NB4 (cell line): ENCODE measurements around the gene EPB41L4A.
"Not testable (repeated sequence)": the region's sequence is repeated elsewhere in the genome, so short reads cannot be mapped to it uniquely, and the experiment has no call there.

Experiments
- DNase-seq: peaks from one replicate; pipeline ENCODE4 v3.0.0; 2010; ENCODE audit warnings: low read depth
- H3K4me3 ChIP-seq: one replicate; pipeline ENCODE4 v1.5.1; 2011; ENCODE audit warnings: mild to moderate bottlenecking, low read depth, low read length, moderate library complexity
- MYC ChIP-seq: IDR thresholded peaks from 2 replicates; pipeline ENCODE4 v1.6.1; 2011; ENCODE audit warnings: low read depth, low read length
- POLR2A ChIP-seq: IDR thresholded peaks from 2 replicates; pipeline ENCODE4 v1.6.1; 2011; ENCODE audit warnings: mild to moderate bottlenecking; ENCODE audit not compliant: insufficient read length; ENCODE audit errors: extremely low read depth
- TF ChIP-seq, protein P1 (sequence below): IDR thresholded peaks from 2 replicates; pipeline ENCODE4 v1.6.1; 2011; ENCODE audit warnings: low read depth, low read length
- TF ChIP-seq, protein P2 (sequence below): IDR thresholded peaks from one replicate; pipeline ENCODE4 v1.5.1; 2012; ENCODE audit warnings: low read depth, low read length

Gene EPB41L4A

DNA sequence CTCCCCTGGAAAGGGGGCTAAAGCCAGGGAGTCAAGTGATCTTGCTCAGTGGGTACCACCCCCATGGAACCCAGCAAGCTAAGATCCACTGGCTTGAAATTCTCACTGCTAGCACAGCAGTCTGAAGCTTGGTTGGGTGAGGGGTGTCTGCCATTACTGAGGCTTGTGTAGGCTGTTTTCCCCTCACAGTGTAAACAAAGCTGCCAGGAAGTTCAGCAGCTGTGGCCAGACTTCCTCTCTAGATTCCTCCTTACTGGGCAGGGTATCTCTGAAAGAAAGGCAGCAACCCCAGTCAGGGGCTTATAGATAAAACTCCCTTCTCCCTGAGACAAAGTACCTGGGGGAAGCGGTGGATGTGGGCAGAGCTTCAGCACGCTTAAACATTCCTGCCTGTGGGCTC, 17.1 kb upstream of the EPB41L4A start:
- DNase-seq, result no peak

DNA sequence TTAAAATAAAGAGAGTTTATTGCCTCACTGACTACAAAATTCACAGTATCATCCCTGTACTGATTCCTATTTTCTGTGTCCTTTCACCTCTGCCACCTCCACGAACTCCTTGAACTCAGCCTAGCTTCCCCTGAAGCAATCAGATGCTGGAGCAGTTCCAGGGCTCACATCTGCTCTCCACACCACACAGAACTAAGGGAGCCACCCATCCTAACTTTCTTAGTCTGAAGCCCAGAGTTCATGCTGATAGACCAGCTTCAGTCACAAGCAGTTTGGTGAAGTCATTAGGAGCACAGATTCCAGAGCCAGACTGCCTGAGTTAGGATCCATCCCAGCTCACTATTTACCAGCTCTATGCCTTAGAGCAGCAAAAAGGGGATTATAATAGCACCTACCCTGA, 15.6 kb upstream of the EPB41L4A start:
- TF ChIP-seq, protein P1, sequence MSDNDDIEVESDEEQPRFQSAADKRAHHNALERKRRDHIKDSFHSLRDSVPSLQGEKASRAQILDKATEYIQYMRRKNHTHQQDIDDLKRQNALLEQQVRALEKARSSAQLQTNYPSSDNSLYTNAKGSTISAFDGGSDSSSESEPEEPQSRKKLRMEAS, result no peak
- no peak for TF ChIP-seq MYC
- TF ChIP-seq, protein P2, sequence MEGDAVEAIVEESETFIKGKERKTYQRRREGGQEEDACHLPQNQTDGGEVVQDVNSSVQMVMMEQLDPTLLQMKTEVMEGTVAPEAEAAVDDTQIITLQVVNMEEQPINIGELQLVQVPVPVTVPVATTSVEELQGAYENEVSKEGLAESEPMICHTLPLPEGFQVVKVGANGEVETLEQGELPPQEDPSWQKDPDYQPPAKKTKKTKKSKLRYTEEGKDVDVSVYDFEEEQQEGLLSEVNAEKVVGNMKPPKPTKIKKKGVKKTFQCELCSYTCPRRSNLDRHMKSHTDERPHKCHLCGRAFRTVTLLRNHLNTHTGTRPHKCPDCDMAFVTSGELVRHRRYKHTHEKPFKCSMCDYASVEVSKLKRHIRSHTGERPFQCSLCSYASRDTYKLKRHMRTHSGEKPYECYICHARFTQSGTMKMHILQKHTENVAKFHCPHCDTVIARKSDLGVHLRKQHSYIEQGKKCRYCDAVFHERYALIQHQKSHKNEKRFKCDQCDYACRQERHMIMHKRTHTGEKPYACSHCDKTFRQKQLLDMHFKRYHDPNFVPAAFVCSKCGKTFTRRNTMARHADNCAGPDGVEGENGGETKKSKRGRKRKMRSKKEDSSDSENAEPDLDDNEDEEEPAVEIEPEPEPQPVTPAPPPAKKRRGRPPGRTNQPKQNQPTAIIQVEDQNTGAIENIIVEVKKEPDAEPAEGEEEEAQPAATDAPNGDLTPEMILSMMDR, result no peak
- no peak for TF ChIP-seq POLR2A
- H3K4me3 ChIP-seq, result no peak overlapping the region
- DNase-seq, result no peak

More for the DNA sequence above, 17.1 kb upstream of the EPB41L4A start:
- TF ChIP-seq MYC, result no peak
- TF ChIP-seq, protein P1, result no peak
- TF ChIP-seq, protein P2, result no peak
- no peak for TF ChIP-seq POLR2A
- no peak overlapping the region for H3K4me3 ChIP-seq

DNA sequence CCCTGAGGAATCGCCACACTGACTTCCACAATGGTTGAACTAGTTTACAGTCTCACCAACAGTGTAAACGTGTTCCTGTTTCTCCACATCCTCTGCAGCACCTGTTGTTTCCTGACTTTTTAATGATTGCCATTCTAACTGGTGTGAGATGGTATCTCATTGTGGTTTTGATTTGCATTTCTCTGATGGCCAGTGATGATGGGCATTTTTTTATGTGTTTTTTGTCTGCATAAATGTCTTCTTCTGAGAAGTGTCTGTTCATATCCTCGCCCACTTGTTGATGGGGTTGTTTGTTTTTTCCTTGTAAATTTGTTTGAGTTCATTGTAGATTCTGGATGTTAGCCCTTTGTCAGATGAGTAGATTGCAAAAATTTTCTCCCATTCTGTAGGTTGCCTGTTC, 7.1 kb upstream of the EPB41L4A start:
- not testable (repeated sequence) for H3K4me3 ChIP-seq, DNase-seq

DNA sequence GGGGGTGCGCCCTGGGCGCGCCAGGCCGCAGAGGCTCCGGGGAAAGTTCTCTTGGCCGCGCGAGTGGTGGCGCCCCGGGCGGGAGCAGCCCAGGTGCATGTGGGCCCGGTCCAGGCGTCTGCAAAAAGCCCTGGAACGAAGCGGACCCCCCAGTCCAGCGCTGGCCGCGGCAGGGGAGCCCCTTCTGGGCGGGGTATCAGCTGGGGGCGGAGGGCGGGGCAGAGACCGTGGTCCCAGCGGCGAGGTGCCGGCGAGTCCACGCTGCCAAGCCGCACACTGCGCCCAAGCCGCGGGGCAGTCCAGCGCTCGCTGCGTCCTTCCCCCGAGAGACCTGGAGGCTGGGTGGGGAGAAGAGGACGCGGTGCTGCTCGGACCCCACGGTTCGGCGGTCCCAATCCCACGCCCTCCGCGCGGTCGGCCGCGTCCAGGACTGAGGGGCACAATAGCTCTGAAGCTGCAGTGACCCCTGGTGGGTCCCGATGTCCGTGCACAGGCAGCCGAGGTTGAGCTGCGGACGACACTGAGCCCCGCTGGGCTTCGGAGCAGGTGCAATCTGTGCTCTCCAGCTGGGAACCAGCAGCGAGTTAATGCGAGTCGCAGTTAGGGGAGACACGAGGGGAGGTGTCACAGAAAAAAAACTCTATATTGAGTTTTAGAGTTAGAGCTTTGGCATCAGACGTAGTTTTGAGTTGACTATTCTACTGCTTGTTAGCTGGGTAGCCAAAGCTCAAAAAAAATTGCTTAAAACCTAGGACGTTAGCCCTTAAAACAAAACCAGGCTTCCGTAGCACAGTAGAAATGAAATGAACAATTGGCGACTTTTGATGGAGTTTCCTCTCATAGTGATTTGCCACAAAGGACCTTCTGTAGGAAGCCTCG, 1.1 kb upstream of the EPB41L4A start:
- peak; percentile 6 for DNase-seq
- TF ChIP-seq MYC (no peak), POLR2A (no peak)
- TF ChIP-seq, protein P2, result no peak
- TF ChIP-seq, protein P1, result no peak
- H3K4me3 ChIP-seq, result no peak overlapping the region

DNA sequence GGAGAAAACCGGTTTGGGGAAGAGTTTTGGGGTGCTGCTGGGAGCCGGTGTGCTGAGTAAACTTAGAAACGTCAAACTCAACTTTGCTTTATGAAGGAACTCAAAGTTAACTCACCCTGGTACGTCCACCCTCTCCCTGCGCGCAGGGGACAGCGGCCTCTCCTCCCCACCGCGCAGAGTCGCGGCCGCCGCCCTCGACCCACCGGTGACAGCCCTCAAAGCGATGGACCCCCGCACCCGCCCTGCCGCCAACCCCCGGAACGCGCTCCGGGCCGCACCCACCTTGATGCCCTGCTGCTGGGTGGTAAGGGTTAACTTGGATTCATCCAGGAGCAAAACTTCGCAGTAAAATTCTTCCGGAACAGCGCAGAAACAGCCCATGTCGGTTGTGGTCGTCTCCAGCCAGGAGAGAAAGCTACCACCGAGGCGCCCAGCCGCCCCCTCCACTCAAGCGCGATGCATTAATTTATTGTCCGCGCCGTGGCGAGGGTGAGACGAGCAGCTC, 366 bp downstream of the EPB41L4A start:
- H3K4me3 ChIP-seq, result no peak overlapping the region
- no peak for DNase-seq
- TF ChIP-seq, protein P2, result no peak
- no peak for TF ChIP-seq POLR2A
- TF ChIP-seq MYC, result no peak
- TF ChIP-seq, protein P1, result no peak

DNA sequence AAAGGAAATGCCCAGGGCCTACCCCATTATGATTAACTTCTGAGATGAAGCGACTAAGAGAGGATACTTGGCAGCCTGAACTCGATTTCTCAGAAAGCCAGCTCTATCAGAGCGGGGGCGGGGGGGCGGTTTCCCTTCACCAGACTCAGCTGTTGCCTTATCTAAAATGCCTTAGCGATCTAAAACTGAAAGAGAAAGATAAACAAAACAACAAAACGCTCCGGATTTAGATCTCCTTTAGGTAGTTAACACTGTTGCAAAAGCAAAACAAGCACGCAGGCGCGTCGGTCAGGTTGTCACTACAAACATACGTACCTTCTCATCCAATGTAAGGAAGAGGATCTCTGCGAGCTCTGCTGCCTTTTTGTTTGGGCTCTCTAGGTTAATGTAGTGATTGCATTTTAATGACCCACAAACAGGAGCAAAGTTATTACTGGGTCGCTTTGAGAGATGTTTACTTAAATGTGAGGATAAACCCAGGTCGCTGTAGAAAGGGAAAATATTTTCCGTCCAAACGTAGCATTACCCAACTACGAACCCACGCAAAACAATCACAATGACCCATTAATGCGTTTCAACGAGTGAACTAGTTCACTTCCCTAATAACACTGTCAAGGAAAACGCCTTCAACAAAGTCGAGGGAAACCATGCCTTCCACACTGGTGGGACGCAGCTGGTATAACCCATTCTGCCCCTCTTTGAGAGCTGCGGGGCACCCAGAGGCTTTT, 982 bp downstream of the EPB41L4A start:
- H3K4me3 ChIP-seq, result no peak overlapping the region
- TF ChIP-seq, protein P1, result no peak
- TF ChIP-seq, protein P2, result no peak
- TF ChIP-seq MYC (no peak), POLR2A (no peak)
- DNase-seq, result no peak
